Measurements from ENCODE around the gene LENG9. TPM values are rescaled to one million over a fixed set of nuclear protein-coding genes. Genes with fewer than 3 reads are reported as not detected.
A peak's percentile ranks its signal among the peaks of the same experiment; 100 is the strongest.

Gene LENG9
- total and polyA plus RNA-seq, 2 of the 13 experiments (the other 11 are each of a cell fraction or from before 2014, with no cell fraction given): 0.75 to 2.9 TPM

GRCh38 chr19:54418030-54418929 lies 45.3 kb downstream of the LENG9 start (continued):
- no peak for TF ChIP-seq PRMT3 (CRISPR knock-in tag; IDR thresholded peaks at IDR 0.05; ENCODE audit: borderline replicate concordance, low read depth)
- TF ChIP-seq, protein P1, sequence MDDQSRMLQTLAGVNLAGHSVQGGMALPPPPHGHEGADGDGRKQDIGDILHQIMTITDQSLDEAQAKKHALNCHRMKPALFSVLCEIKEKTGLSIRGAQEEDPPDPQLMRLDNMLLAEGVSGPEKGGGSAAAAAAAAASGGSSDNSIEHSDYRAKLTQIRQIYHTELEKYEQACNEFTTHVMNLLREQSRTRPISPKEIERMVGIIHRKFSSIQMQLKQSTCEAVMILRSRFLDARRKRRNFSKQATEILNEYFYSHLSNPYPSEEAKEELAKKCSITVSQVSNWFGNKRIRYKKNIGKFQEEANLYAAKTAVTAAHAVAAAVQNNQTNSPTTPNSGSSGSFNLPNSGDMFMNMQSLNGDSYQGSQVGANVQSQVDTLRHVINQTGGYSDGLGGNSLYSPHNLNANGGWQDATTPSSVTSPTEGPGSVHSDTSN (CRISPR knock-in tag; IDR thresholded peaks at IDR 0.05; ENCODE audit: borderline replicate concordance): no peak
- TF ChIP-seq TGIF2 (CRISPR knock-in tag; IDR thresholded peaks at IDR 0.05): no peak
- no peak for TF ChIP-seq EP300 (IDR thresholded peaks at IDR 0.05; ENCODE audit: low read depth in 2 of 2, low read length in 2 of 2)
- no peak for TF ChIP-seq EP300 (CRISPR knock-in tag; IDR thresholded peaks at IDR 0.05; ENCODE audit: borderline replicate concordance)
- no peak for TF ChIP-seq RBM22 (optimal IDR thresholded peaks at IDR 0.05; ENCODE audit: low read length)
- no peak for TF ChIP-seq ZNF329 (CRISPR knock-in tag; IDR thresholded peaks at IDR 0.05; ENCODE audit: low read depth)
- 0 out of 2 replicates have a peak, but pooled peaks have one; percentile 17 for TF ChIP-seq MED1 (CRISPR knock-in tag; IDR thresholded peaks at IDR 0.05)
- TF ChIP-seq RFX5 (IDR thresholded peaks at IDR 0.05; ENCODE audit: low read depth, low read length): no peak
- TF ChIP-seq, protein P2, sequence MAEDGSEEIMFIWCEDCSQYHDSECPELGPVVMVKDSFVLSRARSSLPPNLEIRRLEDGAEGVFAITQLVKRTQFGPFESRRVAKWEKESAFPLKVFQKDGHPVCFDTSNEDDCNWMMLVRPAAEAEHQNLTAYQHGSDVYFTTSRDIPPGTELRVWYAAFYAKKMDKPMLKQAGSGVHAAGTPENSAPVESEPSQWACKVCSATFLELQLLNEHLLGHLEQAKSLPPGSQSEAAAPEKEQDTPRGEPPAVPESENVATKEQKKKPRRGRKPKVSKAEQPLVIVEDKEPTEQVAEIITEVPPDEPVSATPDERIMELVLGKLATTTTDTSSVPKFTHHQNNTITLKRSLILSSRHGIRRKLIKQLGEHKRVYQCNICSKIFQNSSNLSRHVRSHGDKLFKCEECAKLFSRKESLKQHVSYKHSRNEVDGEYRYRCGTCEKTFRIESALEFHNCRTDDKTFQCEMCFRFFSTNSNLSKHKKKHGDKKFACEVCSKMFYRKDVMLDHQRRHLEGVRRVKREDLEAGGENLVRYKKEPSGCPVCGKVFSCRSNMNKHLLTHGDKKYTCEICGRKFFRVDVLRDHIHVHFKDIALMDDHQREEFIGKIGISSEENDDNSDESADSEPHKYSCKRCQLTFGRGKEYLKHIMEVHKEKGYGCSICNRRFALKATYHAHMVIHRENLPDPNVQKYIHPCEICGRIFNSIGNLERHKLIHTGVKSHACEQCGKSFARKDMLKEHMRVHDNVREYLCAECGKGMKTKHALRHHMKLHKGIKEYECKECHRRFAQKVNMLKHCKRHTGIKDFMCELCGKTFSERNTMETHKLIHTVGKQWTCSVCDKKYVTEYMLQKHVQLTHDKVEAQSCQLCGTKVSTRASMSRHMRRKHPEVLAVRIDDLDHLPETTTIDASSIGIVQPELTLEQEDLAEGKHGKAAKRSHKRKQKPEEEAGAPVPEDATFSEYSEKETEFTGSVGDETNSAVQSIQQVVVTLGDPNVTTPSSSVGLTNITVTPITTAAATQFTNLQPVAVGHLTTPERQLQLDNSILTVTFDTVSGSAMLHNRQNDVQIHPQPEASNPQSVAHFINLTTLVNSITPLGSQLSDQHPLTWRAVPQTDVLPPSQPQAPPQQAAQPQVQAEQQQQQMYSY (CRISPR knock-in tag; IDR thresholded peaks at IDR 0.05): peak; percentile 66; the same call in 1 of the 2 replicates
- peak; percentile 38; the same call in 1 of the 2 replicates for TF ChIP-seq NR0B2 (CRISPR knock-in tag; IDR thresholded peaks at IDR 0.05)
- TF ChIP-seq THAP11 (CRISPR knock-in tag; IDR thresholded peaks at IDR 0.05): 0 out of 2 replicates have a peak, but pooled peaks have one; percentile 13
- no peak for TF ChIP-seq ZMYM4 (CRISPR knock-in tag; IDR thresholded peaks at IDR 0.05)
- peak; percentile 59; the same call in 1 of the 2 replicates for TF ChIP-seq ZFY (CRISPR knock-in tag; IDR thresholded peaks at IDR 0.05)
- no peak for TF ChIP-seq ZNF34 (CRISPR knock-in tag; IDR thresholded peaks at IDR 0.05; ENCODE audit: borderline replicate concordance)
- no peak for TF ChIP-seq ZNF629 (CRISPR knock-in tag; conservative IDR thresholded peaks at IDR 0.05)
- TF ChIP-seq CHCHD3 (CRISPR knock-in tag; IDR thresholded peaks at IDR 0.05): no peak
- TF ChIP-seq JUNB (CRISPR knock-in tag; IDR thresholded peaks at IDR 0.05; ENCODE audit: borderline replicate concordance): peak; percentile 60
- TF ChIP-seq ZSCAN31 (CRISPR knock-in tag; IDR thresholded peaks at IDR 0.05; ENCODE audit: low read depth): no peak
- TF ChIP-seq FOXK2 (IDR thresholded peaks at IDR 0.05): peak; percentile 42; the same call in 1 of the 2 replicates
- no peak for TF ChIP-seq MXD1 (CRISPR knock-in tag; IDR thresholded peaks at IDR 0.05)
- TF ChIP-seq KAT8 (CRISPR knock-in tag; IDR thresholded peaks at IDR 0.05): 0 out of 2 replicates have a peak, but pooled peaks have one; percentile 15
- TF ChIP-seq, protein P3, sequence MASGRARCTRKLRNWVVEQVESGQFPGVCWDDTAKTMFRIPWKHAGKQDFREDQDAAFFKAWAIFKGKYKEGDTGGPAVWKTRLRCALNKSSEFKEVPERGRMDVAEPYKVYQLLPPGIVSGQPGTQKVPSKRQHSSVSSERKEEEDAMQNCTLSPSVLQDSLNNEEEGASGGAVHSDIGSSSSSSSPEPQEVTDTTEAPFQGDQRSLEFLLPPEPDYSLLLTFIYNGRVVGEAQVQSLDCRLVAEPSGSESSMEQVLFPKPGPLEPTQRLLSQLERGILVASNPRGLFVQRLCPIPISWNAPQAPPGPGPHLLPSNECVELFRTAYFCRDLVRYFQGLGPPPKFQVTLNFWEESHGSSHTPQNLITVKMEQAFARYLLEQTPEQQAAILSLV (CRISPR knock-in tag; IDR thresholded peaks at IDR 0.05; ENCODE audit: borderline replicate concordance): no peak

Data from HepG2 (cell line).